Stimulated activated CD8-positive, alpha-beta memory T cell treated with anti-CD3 and anti-CD28 coated beads, Interleukin-4, amount 100 ng/mL, for 24 hours (primary cell): ENCODE results near the gene KIF3C.
"Not testable (repeated sequence)": the region's sequence is repeated elsewhere in the genome, so short reads cannot be mapped to it uniquely, and the experiment has no call there.

Source experiments
- DNase-seq: peaks from one replicate; pipeline ENCODE4 v3.0.0-alpha.2; 2020; ENCODE audit warnings: low read depth

The KIF3C gene

DNA sequence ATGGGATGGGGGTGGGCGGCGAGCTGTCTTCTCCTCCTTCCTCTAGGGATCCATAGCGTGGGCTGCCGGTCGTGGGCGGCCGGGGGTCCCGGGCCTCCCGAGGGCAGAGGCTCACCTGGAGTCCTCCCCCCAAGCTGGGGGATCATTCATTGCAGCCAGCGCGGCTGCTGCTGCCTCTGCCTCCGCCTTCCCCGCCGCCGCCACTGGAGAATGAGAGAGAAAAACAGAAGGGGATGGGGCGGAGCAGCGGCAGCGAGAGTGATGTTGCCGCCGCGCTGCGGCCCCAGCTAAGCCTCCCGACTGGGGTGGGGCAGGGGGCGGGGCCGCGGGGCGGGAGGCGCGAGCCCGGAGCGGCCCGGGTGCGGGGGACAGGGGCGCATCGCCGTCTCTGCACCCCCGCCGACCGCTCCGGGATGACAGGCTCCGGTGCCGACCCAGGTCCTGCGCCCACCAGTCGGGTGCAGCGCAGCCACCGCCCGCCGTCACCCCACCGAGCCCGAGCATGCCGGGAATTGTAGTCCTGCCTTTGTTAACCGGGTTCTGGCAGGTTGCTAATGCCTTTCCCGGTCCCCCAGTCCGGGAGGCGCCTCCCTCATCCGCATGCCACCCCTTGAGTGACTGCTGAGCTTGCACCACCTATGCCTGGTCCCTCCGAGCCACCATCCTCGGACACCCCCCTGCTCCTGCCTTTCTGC lies at the start of gene KIF3C:
TSS of gene KIF3C (minus strand) at position 225 of the 695 bp plus-strand sequence. CDS start 580 bp downstream, outside the sequence.
- DNase-seq, result peak; percentile 53

DNA sequence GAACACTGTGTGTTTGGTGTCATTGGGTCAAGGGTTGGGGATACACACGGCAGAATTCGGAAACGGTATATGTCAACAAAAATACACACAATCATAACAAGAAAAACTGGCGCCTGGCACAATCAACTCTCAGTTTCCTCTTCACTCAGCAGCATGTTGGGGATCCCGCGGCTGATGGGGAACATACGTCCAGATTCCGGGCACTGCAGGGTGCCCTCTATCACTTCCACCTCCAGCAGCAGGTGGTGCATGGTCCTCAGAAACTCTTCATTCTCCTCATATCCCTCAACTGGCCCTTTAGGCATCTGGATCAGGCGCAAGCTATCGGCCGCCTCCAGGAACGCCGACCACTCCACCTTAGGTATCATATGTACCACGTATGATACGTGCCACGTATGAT lies 45.8 kb upstream of the KIF3C start:
- not testable (repeated sequence) for DNase-seq

DNA sequence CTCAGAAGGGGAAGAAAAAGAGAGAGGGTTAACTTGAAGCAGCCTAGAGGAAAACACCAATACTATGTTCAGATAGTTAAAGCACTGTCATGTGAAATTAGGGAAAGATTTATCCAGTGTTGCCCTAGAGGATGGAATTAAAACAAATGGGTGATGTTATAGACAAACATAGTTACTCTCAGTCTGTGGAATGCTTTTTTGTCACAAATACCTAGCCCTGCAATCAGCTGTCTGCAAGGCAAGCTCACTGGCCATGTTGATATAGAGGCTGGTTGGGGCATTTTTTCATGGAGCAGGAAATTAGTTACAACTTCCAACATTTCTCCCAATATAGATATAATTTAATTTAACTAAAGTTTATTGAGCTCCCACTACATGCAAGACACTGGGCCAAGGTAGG lies 43.2 kb upstream of the KIF3C start:
- DNase-seq, result no peak

DNA sequence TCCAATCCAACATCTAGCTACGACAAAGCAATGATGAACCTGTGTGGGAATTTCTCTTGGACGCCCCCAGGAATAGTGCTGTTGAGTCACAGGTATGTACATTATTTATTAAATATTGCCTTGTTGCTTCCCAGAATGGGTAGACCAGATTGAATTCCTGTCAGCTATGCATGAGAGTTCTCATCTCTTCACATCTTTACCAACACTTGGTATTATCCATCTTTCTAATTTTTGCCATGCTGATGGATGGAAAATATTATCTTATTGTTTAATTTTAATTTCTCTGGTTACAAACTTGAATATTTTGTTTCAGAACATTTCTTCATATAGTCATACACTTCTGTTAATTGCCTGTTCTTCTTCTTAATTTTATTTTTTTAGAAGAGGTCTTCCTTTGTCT lies 42.0 kb upstream of the KIF3C start:
- DNase-seq, result no peak

DNA sequence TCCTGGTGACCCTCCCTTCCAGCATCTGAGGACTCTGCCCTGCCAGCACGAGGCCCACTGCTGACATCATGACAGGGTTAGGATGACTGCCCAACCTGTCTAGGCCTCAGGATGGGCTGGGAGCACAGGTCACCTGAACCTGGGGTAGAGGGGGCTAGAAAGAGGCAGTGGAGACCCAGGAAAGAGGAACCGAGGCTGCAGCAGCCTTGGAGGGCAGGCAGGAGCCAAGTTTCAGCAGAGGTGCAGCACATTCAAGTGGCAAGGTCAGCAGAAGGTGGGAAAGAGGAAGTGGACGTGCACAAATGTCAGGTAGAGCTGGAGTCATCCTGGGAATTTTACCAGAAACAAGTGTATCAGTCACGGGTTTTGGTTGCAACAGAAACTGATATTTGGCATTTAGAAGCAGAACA lies 37.9 kb upstream of the KIF3C start:
- DNase-seq, result no peak

DNA sequence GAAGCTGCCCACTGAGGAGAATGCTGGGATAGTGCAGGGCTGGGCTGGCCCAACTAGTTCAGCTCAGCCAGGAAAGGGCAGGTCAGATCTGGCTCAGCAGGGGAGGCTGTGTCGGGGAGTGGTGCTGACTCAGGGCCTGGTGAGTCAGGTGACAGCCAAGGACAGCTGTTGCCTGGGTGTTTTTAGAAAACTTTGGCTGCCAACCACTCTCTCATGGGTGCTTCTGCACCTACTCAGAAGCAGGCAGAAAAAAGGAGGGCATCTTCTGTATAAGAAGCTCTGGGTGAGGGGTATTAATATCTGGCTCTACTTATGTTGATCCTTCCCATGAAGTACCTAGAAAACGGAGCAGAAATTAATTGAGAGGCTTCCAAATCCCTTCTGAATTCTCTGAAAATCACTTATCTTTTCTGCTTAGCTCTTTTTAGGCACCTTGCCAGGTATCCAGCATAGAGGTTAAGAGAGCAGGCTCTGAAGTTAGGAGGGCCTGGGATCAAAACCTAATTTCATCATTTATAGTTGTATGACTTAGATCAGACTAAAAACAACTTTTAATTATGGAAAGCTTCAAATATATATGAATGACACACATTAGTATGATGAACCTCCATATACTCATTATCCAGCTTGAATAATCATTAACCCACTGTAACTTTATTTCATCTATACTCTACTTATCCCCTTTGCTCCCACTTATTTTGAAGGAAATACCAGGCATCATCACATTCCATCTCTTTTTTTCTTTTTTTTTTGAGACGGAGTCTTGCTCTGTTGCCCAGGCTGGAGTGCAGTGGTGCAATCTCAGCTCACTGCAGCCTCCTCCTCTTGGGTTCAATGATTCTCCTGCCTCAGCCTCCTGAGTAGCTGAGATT lies 36.1 kb upstream of the KIF3C start:
- peak; percentile 12 for DNase-seq

DNA sequence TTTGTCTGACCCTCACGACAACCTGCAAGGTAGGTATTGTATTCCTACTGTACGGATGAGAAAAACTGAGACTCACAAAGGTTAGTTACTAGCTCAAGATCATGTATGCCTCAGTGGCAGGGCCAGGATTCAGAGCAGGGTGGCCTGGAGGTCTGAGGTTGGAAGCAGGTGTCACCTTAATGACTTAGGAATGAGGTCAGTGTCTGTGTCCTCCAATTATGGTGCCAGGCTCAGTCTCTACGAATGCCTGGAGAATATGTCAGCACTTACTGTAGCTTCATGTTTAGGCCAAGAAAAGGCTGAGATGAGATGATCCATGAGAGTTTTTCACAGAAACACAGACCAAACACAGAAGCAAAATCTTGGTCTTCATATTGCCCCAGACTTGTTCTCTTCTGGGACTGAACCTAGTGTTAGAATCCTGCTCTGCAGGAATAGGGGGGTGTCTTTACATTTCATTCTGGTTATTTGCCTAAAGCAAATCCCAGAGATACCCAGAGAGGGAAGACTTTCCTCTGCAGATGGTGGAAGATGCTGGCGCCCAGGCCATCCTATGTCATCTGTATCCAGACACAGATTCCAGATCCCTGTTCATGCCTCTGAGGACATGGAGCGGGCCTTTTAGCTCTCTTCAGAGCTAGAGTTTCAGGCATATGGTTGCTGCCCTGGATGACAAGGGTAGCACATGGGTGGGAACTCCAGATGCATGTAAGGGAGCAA lies 35.3 kb upstream of the KIF3C start:
- DNase-seq, result no peak

DNA sequence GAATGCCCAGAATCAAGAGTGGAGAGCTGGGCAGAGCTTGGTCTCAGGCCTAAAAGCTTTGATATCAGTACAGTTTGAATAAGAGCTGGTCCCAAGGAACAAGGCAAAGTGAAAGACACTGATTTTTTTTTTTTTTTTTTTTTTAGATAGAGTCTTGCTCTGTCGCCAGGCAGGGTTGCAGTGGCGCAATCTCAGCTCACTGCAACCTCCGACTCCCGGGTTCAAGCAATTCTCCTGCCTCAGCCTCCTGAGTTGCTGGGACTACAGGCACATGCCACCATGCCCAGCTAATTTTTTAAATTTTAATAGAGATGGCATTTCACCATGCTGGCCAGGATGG lies 34.4 kb upstream of the KIF3C start:
- DNase-seq, result not testable (repeated sequence)

DNA sequence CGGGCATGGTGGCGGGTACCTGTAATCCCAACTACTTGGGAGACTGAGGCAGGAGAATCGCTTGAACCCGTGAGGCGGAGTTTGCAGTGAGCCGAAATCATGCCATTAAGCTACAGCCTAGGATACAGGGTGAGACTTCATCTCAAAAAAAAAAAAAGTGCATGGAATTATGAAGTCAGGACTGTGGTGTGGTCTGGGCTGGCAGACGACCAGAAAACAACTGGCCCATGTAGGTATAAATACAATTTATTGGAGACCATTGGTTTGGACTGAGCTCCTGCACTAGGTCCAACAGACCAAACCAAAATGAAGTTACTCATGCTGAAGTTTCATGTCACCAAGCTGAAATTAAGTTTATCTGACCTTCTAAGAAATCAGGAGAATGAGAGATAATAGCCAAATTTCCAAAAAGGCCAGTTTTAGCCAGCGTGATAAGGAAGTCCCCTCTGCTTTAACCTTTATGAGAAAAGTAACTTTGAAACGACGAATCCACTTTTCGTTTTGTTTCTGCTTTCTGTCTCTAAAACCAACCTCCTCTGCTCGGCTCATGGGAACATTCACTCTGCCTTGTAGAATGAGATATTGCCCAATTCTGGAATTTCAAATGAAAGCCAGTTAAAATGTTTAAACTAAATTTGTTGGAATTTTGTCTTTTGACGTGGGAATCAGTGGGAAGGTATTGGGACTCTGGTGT lies 33.9 kb upstream of the KIF3C start:
- DNase-seq, result no peak

DNA sequence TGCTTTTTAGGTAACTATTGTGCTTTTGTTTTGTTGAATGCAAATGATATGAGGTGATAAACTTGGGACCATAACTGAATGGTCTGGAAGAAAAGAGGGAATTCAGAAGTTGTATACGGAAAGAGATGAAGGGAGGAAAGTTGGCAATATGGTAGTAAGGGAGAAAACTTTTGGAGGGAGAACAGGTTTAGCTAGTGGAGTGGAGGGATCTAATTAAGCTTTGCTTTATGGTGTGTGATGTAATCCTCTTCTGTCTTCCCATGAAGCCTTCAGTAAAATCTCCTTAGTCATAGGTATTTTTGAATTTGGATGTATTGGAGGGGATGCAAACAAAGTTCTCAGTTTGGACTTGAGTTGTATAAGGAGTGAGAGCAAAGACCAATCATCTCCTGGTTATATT lies 31.4 kb upstream of the KIF3C start:
- DNase-seq, result no peak

DNA sequence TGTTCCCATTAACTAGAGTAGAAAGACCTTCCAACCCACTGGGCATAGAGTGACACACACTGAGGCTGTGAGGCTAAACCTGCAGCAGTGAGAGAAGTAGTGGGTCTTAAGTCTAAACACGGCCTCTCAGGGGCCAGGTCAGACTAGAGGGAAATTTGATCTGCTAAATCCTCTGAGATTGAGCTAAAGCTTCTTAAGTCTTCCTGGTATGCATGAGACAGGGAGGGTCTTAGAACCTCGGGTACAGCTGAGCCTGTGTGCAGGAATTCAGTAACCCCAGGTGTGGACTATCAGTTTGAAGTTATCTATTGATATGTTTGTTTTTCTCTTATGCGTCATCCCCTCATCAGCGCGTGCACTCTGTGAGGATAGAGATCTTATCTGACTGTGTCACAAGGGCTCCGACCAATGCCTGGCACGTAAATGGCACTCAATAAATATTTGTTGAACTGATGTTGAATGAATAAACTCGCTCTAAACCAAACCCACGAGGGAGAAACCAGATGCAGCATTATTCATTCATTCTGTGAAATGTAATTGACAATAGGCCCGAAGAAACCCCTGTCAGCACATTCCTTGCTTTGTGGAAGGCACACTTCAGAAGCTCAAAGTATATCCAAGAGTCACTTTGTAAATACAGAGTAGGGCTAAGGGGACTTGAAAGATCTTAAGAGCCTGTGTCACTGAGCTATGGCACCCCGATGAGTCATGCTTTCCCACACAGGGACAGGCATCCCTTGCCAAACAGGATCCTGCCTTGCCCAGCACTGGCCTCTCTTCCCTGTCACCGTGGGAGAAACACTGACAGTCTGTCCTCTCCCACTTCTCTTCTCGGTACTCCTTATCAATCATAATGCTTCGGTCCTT lies 29.9 kb upstream of the KIF3C start:
- DNase-seq, result no peak

DNA sequence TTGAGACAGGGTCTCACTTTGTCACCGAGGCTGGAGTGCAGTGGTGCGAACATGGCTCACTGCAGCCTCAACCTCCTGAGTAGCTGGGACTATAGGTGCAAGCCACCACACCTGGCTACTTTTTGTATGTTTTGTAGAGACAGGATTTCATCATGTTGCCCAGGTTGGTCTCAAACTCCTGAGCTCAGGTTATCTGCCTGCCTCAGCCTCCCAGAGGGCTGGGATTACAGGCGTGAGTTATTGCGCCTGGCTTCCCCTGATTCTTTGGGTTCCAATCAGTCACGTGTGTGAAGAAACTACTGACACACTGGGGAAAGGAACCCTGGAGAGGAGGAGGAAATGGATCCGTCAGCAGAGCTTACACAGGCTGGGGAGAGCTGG lies 29.3 kb upstream of the KIF3C start:
- DNase-seq, result no peak

DNA sequence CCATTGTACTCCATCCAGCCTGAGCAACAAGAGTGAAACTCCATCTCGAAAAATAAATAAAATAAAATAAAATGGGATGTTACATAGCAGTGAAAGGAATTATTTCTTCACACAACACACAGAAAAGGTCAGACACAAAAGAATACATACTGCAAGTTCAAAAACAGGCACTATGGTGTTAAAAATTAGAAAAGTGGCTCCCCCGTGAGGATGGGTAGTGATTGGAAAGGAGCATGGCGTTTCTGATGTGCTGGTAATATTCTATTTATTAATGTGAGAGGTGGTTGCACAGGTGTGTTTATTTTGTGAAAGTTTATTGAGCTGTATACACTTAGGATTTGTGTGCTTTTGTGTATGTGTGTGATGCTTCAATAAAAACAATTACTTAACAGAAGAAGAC lies 28.6 kb upstream of the KIF3C start:
- no peak for DNase-seq

DNA sequence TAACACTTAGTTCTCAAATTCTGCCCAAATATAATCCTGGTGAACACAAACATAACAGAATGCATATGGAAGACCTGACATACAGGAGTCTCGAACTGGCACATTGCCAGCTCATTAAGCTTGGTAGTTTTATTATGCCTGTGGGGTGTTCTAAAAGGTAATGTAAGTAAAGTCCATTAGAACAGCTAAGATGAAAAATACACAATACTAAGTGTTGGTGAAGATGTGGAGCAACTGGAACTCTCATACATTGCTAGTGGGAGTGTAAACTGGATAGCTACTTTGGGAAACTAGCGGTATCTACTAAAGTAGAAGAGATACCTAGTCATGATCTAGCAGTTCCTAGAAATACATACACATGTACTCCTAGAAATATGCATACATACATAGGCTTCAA lies 27.3 kb upstream of the KIF3C start:
- no peak for DNase-seq

DNA sequence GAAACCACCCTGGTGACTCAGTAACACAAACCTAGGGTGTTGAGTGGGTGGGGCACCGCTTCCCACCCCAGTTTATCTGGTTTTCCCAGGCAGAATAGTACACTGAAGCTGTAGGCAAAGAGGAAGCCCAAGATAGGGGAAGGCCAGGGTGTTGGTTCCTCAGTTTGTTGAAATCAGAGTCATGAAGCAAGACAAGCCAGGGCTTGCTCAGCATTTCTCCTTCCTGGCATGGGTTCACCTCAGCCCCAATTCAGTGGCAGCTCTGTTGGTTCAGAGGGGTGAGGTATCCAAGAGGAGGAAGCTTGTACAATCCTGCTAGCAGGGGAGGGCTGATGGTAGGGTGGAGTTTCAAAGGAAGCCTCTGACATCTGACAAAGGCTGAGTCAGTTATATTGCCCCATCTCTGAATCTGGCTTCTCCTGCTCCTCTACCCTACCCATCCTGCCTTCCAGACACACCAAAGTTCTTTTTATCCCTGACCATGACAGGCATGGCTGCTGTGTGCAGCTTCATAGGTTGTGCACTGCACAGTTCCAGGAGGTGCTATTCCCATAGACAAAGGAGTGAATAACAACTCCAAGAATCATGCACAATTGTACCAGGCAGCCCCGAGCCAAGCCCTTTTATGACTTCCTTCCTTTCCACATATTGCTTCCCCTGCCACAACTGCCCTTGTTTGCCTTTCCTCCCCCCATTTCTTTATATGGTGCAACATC lies 26.7 kb upstream of the KIF3C start:
- DNase-seq, result no peak

DNA sequence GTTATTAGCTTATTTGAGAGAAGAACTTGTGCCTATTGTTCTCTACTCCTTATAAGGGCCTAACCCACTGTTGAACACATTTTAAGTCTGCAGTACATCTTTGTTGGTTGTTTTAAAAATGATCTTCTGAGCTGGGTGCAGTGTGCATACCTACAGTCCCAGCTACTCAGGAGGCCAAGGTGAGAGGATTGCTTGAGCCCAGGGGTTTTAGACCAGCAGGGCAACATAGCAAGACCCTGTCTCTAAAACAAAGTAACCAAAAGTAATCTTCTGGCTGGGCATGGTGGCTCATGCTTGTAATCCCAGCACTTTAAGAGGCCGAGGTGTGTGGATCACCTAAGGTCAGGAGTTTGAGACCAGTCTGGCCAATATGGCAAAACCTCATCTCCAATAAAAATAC lies 25.8 kb upstream of the KIF3C start:
- DNase-seq, result no peak

DNA sequence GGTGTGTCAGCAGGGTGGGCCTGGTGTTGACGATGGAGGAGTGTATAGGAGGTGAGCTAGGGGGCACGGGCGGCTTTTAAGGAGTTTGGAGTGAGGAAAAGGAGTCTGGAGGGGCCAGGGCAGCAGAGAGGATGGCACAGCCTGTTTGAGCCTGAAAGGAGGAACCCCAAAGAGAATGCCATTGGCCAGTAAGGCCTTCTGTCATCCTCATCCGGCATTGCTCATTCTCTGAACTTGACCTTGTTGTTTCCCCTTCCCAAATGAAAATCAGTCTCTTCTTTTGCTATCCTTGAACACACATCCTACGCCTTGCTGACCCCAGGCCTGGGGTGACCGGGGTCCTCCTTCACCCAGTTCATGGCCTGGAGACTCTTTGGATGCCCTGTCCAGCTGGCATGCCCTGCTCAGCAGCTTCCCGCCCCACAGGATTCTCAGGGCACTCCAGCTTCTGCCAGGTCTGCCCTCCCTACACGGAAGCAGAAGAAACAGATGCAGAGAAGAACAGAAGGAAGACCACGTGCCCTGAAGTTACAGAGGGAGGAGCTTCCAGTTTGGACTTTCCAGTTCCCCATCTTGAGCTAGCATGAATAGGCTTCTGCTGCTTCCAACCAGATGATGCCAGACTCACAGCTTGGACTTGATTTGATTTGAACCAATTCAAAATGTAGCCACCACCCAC lies 20.5 kb upstream of the KIF3C start:
- no peak for DNase-seq

DNA sequence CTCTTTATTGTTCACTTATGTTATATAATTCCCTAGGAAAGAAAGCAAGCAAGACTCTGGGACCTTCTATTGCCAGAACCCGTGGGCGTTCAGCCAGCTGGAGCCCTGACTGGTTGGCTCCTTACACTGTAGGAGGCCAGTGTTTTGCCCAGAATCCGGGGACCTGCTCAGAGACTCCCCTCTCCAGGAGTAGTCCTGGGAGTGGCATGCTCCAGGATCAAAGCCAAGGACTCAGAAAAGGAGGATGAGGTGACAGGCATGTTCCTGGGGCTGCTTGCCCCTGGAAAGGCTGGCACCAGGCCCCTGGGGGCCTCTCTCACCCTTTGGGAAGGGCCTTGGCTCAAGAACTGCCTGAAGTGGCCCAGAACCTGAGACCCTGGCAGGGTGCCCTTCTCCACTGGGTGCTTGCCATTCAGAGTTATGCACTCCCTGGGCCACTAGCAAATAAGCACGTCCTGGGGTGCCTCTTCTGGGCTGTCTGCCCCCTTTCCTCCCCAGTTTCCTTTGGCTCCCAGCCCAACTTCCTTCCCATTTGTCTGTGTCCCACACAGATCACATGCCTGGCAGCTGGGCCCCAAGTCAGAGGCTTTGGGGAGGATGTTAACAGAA lies 19.6 kb upstream of the KIF3C start:
- no peak for DNase-seq

DNA sequence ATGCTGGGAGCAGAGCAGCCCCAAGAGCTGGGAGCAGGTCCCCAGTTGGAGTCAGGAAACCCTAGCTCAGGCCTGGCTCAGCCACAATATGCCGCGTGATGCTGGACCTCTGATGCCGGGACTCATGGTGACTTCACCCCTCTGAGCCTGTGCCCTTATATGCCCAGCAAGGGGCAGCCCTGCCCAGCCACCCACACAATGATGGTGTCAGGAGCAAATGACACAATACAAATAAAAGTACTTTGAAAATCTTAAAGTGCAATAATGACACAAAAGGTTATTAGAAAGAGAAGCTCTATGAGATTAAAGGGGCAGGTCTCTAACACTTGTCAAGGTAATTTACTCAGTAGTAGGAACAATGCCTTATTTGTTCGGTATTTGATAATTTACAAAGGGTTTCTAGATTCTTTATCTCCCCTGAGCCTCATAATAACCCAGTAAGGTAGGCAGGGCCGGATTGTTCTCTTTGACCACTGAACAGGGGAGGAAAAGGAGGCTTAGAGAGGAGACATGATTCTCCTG lies 18.3 kb upstream of the KIF3C start:
- no peak for DNase-seq
